GM13976 (cell line): ENCODE results near the gene CIDEA.

ENCODE experiments used
- DNase-seq: peaks from one replicate; pipeline ENCODE4 v3.0.0; 2012; ENCODE audit warnings: low spot score
- in situ Hi-C: fragments of 300-500 bp; cut with MboI; formaldehyde crosslinking; loops from one replicate; pipeline ENCODE4 v1.12.0; 2022; ENCODE audit warnings: low sequenced_read_pairs, mixed read lengths, inconsistent platforms; ENCODE audit not compliant: unreplicated experiment
- TF ChIP-seq, protein P1 (sequence below): IDR thresholded peaks from 2 replicates; pipeline ENCODE4 v1.5.1; 2012; ENCODE audit warnings: borderline replicate concordance, mild to moderate bottlenecking; ENCODE audit not compliant: insufficient read depth; ENCODE audit errors: extremely low read depth, missing control alignments, control extremely low read depth

Gene CIDEA

DNA sequence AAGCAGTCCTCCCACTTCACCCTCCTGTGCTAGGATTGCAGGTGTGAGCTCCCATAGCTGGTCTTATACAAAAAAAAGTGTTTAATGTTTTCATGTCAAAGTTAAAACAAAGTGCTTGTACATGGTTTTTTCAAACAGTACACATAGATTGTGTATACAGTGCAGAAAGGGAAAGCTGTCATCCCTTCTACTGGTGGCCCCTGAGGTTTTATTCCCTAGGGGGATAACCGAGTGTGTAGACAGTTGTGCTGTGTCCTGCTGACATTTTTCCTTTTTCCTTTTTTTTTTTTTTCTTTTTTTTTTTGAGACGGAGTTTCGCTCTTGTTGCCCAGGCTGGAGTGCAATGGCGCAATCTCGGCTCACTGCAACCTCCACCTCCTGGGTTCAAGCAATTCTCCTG, 64.7 kb downstream of the CIDEA start:
- TF ChIP-seq, protein P1, sequence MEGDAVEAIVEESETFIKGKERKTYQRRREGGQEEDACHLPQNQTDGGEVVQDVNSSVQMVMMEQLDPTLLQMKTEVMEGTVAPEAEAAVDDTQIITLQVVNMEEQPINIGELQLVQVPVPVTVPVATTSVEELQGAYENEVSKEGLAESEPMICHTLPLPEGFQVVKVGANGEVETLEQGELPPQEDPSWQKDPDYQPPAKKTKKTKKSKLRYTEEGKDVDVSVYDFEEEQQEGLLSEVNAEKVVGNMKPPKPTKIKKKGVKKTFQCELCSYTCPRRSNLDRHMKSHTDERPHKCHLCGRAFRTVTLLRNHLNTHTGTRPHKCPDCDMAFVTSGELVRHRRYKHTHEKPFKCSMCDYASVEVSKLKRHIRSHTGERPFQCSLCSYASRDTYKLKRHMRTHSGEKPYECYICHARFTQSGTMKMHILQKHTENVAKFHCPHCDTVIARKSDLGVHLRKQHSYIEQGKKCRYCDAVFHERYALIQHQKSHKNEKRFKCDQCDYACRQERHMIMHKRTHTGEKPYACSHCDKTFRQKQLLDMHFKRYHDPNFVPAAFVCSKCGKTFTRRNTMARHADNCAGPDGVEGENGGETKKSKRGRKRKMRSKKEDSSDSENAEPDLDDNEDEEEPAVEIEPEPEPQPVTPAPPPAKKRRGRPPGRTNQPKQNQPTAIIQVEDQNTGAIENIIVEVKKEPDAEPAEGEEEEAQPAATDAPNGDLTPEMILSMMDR, result no peak
- no peak for DNase-seq
- in situ Hi-C loops, result no loop called here

DNA sequence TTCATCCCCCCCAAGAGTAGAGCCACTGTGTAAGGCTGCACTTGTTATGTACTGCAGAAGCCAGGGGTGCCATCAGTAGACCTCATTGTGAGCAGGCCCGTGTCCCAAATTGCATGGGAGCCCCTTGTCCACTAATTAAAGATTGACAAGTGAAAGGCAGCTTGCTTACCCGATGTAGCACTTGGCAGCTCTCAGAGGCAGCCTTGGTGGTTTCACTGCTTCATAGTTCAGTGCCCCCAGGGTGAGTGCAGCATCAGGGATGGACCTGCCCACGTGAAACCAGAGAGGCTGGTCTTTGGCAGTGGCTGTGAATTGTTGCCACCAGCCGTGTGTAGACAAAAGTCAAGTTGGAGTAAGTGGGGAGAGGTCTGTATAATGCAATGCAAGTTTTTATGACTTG, 67.2 kb downstream of the CIDEA start:
- TF ChIP-seq, protein P1, result no peak
- DNase-seq, result no peak
- in situ Hi-C loops, result no loop called here

DNA sequence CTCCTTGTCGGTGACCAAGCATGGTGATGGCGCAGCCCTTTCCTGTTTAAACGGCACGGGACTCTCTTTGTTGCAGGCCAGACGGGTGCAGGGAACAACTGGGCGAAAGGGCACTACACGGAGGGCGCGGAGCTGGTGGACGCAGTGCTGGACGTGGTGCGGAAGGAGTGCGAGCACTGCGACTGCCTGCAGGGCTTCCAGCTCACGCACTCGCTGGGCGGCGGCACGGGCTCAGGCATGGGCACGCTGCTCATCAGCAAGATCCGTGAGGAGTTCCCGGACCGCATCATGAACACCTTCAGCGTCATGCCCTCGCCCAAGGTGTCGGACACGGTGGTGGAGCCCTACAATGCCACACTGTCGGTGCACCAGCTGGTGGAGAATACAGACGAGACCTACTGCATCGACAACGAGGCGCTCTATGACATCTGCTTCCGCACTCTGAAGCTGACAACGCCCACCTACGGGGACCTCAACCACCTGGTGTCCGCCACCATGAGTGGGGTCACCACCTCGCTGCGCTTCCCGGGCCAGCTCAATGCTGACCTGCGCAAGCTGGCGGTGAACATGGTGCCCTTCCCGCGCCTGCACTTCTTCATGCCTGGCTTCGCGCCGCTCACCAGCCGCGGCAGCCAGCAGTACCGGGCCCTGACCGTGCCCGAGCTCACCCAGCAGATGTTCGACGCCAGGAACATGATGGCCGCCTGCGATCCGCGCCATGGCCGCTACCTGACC, 71.0 kb downstream of the CIDEA start:
- in situ Hi-C loops, result no loop called here
- DNase-seq, result no peak
- TF ChIP-seq, protein P1, result no peak

DNA sequence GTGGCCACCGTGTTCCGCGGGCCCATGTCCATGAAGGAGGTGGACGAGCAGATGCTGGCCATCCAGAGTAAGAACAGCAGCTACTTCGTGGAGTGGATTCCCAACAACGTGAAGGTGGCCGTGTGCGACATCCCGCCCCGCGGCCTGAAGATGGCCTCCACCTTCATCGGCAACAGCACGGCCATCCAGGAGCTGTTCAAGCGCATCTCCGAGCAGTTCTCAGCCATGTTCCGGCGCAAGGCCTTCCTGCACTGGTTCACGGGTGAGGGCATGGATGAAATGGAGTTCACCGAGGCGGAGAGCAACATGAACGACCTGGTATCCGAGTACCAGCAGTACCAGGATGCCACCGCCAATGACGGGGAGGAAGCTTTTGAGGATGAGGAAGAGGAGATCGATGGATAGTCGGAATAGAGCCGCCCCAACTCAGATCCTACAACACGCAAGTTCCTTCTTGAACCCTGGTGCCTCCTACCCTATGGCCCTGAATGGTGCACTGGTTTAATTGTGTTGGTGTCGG, 71.6 kb downstream of the CIDEA start:
- DNase-seq, result no peak
- in situ Hi-C loops, result no loop called here
- TF ChIP-seq, protein P1, result no peak

DNA sequence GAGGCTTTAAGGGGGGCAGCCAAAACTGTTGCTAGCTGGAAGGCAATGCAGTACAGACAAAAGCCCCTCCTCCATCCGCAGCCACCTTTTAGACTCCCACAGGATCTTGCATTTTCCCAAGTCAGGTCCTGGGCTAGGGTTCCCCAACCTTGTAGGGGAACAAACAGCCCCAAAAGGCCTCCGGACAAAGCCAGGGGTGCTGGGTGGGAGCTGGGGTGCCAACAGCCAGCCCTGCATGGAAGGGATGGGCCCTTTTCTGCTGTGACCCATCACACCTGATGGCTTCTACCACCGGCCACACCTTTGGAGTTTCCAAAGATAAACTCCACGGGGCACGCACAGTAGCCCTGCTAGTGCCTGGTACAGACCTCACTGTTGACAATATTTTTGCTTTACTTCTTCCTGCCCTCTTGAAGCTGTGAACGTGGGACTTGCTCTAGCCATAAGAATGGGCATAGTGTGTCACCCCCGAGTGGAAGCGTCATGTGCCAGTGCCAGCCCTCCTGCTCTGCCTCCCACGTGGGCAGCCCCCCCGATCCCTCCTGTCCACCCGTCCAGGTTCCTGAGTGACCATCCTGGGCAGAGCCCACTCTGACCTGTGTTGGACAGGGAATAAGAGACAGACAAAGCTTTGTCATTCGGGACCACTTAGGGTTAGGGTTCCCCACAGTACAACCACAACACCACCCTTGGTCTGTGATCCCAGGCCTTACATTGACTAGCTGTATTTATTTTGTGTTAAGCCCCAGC, 72.7 kb downstream of the CIDEA start:
- no peak for DNase-seq
- in situ Hi-C loops, result no loop called here
- TF ChIP-seq, protein P1, result no peak
